ENCODE measurements around the gene MIAT. TPM values are rescaled to one million over a fixed set of nuclear protein-coding genes. Genes with fewer than 3 reads are reported as not detected.

MIAT gene
- total RNA-seq, 1 experiment from 2014 or later: 0.33 TPM

DNA sequence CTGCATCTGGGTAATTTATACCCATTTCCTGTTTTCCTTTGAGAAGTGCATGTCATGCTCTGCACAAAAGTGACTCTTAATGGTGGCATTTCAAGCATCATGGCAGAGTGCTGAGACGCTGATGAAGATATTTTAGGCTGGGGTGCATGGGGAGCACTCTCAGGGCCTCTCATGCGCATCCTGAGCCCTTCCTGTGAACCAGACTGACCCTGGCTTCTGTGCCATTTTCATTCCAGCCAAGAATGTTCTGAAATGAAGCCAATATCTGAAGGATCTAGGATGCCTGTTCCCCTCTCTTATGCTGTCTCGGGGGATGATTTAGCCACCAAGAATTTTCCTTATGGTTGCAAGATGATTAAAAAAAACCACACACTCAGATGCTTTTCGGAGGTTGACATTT, 61.5 kb downstream of the MIAT start:
- DNase-seq (ENCODE audit: low read depth, low spot score) (no peak), ATAC-seq (no peak)
- no TSS peak for BruUV-seq (replicated peaks)
- ChIA-PET POLR2A (no interaction called here), CTCF (no interaction called here)
- intact Hi-C loops (cut with micrococcal nuclease; ENCODE audit: unreplicated experiment): no loop called here
- Histone ChIP-seq H3K27ac (ENCODE audit: low read length) (no peak overlapping the region), H3K9me3 (ENCODE audit: control insufficient read depth, insufficient read depth, low read depth, low read length) (no peaks in the 10 kb centered on the region), H3K36me3 (ENCODE audit: control insufficient read depth, insufficient read depth, low read length) (no peaks in the 10 kb centered on the region), H3K4me1 (ENCODE audit: control insufficient read depth, insufficient read depth, low read length) (no peaks in the 10 kb centered on the region), H3K4me3 (ENCODE audit: low read depth in 2 of 2, low read length in 2 of 2) (no peak overlapping the region), H3K27me3 (ENCODE audit: control insufficient read depth, insufficient read depth, low read length) (no peaks in the 10 kb centered on the region)
- in situ Hi-C loops (cut with HindIII; ENCODE audit: low pct_unique_long_range_greater_than_20kb, low sequenced_read_pairs): no loop called here
- TF ChIP-seq POLR2AphosphoS5 (IDR thresholded peaks at IDR 0.05; ENCODE audit: low read depth, low read length) (no peak), TCF7L2 (IDR thresholded peaks at IDR 0.05; ENCODE audit: low read depth, low read length) (no peak), SIN3A (IDR thresholded peaks at IDR 0.05; ENCODE audit: borderline replicate concordance, insufficient read depth, low read depth, low read length) (no peak)
- TF ChIP-seq, protein P1, sequence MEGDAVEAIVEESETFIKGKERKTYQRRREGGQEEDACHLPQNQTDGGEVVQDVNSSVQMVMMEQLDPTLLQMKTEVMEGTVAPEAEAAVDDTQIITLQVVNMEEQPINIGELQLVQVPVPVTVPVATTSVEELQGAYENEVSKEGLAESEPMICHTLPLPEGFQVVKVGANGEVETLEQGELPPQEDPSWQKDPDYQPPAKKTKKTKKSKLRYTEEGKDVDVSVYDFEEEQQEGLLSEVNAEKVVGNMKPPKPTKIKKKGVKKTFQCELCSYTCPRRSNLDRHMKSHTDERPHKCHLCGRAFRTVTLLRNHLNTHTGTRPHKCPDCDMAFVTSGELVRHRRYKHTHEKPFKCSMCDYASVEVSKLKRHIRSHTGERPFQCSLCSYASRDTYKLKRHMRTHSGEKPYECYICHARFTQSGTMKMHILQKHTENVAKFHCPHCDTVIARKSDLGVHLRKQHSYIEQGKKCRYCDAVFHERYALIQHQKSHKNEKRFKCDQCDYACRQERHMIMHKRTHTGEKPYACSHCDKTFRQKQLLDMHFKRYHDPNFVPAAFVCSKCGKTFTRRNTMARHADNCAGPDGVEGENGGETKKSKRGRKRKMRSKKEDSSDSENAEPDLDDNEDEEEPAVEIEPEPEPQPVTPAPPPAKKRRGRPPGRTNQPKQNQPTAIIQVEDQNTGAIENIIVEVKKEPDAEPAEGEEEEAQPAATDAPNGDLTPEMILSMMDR (IDR thresholded peaks at IDR 0.05): no peak
- TF ChIP-seq, protein P2, sequence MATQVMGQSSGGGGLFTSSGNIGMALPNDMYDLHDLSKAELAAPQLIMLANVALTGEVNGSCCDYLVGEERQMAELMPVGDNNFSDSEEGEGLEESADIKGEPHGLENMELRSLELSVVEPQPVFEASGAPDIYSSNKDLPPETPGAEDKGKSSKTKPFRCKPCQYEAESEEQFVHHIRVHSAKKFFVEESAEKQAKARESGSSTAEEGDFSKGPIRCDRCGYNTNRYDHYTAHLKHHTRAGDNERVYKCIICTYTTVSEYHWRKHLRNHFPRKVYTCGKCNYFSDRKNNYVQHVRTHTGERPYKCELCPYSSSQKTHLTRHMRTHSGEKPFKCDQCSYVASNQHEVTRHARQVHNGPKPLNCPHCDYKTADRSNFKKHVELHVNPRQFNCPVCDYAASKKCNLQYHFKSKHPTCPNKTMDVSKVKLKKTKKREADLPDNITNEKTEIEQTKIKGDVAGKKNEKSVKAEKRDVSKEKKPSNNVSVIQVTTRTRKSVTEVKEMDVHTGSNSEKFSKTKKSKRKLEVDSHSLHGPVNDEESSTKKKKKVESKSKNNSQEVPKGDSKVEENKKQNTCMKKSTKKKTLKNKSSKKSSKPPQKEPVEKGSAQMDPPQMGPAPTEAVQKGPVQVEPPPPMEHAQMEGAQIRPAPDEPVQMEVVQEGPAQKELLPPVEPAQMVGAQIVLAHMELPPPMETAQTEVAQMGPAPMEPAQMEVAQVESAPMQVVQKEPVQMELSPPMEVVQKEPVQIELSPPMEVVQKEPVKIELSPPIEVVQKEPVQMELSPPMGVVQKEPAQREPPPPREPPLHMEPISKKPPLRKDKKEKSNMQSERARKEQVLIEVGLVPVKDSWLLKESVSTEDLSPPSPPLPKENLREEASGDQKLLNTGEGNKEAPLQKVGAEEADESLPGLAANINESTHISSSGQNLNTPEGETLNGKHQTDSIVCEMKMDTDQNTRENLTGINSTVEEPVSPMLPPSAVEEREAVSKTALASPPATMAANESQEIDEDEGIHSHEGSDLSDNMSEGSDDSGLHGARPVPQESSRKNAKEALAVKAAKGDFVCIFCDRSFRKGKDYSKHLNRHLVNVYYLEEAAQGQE (IDR thresholded peaks at IDR 0.05; ENCODE audit: insufficient read depth in 1 of 2, low read depth in 2 of 2, low read length in 1 of 2): no peak

DNA sequence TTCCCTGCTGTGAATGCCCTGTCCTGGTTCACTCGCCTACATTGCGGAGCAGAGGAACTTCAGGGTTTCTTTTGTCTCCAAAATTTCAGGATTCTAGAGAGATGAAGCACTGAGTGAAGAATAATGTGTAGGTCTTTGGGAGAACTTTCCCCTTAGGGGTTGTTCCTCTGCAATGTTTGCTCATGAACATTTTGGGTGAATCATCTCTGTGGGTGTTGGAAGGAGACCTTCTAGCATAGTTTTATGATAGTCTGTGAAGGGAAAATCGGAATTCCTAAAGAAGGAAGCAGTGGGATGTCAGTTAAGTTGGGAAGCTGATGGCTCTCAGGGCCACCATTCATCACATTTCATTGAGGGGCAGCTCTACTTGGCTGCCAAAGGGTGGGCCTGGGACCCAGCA, 64.8 kb downstream of the MIAT start:
- no peaks in the 10 kb centered on the region for H3K27me3 ChIP-seq (ENCODE audit: control insufficient read depth, insufficient read depth, low read length)
- DNase-seq (ENCODE audit: low read depth, low spot score): no peak
- BruUV-seq (replicated peaks): no TSS peak
- ChIA-PET CTCF (no interaction called here), POLR2A (no interaction called here)
- H3K27ac ChIP-seq (ENCODE audit: low read length): no peak overlapping the region
- H3K4me3 ChIP-seq (ENCODE audit: low read depth in 2 of 2, low read length in 2 of 2): no peak overlapping the region
- no peaks in the 10 kb centered on the region for H3K4me1 ChIP-seq (ENCODE audit: control insufficient read depth, insufficient read depth, low read length)
- in situ Hi-C loops (cut with HindIII; ENCODE audit: low pct_unique_long_range_greater_than_20kb, low sequenced_read_pairs): no loop called here
- H3K9me3 ChIP-seq (ENCODE audit: control insufficient read depth, insufficient read depth, low read depth, low read length): no peaks in the 10 kb centered on the region
- no peak for ATAC-seq
- intact Hi-C loops (cut with micrococcal nuclease; ENCODE audit: unreplicated experiment): no loop called here
- TF ChIP-seq SIN3A (IDR thresholded peaks at IDR 0.05; ENCODE audit: borderline replicate concordance, insufficient read depth, low read depth, low read length) (no peak), TCF7L2 (IDR thresholded peaks at IDR 0.05; ENCODE audit: low read depth, low read length) (no peak), POLR2AphosphoS5 (IDR thresholded peaks at IDR 0.05; ENCODE audit: low read depth, low read length) (no peak)
- TF ChIP-seq, protein P2 (IDR thresholded peaks at IDR 0.05; ENCODE audit: insufficient read depth in 1 of 2, low read depth in 2 of 2, low read length in 1 of 2): no peak
- TF ChIP-seq, protein P1 (IDR thresholded peaks at IDR 0.05): no peak
- no peaks in the 10 kb centered on the region for H3K36me3 ChIP-seq (ENCODE audit: control insufficient read depth, insufficient read depth, low read length)
